ENCODE data around the gene TMPRSS11A.

TMPRSS11A gene

GRCh38 chr4:67871867-67872266, 91.4 kb downstream of the TMPRSS11A start:
- peak; percentile 21 for DNase-seq (ENCODE audit: low spot score)

DNA sequence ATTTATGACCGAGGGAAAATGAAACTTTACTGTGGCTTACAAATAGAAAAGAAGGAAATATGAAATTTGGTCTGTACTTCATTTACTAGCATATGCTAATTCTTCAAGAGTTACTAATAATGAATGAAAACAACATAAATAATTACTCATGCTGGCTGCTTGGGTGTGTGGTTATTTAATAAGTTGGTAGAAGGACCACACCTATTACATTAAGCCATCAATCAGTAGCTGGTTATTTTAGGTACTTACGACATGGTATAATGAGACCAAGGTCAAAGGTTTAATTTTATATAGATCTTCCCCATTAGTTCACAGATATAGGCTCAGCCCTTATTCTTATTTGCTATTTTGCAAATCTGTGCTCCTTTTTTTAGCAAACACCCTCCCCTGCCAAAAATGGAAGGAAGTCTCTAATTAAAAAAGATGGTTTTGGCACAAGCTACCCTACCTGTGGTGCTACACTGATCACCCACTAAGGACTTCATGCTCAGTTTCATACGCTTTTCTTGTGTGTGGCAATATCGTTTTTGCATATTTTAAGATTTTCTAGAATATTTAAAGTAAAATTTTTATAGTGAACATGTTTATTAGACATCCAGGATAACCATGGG, 93.6 kb downstream of the TMPRSS11A start:
- DNase-seq (ENCODE audit: low spot score) = no peak

- DNase-seq (ENCODE audit: low spot score) = no peak
Measured at GRCh38 chr4:67861513-67861912, 101.8 kb downstream of the TMPRSS11A start.
